GM12865 (cell line): ENCODE data around the gene MEGF11.

Experiments used
- DNase-seq: peaks from one replicate; pipeline ENCODE4 v3.0.0; 2010; ENCODE audit warnings: low read depth
- H3K4me3 ChIP-seq: 2 replicates; pipeline ENCODE4 v1.5.1; 2011; ENCODE audit warnings: mild to moderate bottlenecking, low read depth, low read length, control low read depth
- TF ChIP-seq, protein P1 (sequence below): IDR thresholded peaks from 2 replicates; pipeline ENCODE4 v1.5.1; 2011; ENCODE audit warnings: low read length, control low read depth, low read depth, inconsistent platforms; ENCODE audit not compliant: insufficient read depth; ENCODE audit errors: missing control alignments

Gene MEGF11

GRCh38 chr15:65913631-65914199 lies 339.8 kb downstream of the MEGF11 start:
- no peak overlapping the region for H3K4me3 ChIP-seq
- DNase-seq: no peak
- TF ChIP-seq, protein P1, sequence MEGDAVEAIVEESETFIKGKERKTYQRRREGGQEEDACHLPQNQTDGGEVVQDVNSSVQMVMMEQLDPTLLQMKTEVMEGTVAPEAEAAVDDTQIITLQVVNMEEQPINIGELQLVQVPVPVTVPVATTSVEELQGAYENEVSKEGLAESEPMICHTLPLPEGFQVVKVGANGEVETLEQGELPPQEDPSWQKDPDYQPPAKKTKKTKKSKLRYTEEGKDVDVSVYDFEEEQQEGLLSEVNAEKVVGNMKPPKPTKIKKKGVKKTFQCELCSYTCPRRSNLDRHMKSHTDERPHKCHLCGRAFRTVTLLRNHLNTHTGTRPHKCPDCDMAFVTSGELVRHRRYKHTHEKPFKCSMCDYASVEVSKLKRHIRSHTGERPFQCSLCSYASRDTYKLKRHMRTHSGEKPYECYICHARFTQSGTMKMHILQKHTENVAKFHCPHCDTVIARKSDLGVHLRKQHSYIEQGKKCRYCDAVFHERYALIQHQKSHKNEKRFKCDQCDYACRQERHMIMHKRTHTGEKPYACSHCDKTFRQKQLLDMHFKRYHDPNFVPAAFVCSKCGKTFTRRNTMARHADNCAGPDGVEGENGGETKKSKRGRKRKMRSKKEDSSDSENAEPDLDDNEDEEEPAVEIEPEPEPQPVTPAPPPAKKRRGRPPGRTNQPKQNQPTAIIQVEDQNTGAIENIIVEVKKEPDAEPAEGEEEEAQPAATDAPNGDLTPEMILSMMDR: no peak

GRCh38 chr15:65912235-65912634 lies 341.3 kb downstream of the MEGF11 start:
- no peak for DNase-seq
- TF ChIP-seq, protein P1: no peak
- no peak overlapping the region for H3K4me3 ChIP-seq

GRCh38 chr15:65910341-65910740 lies 343.2 kb downstream of the MEGF11 start:
- no peak for DNase-seq
- TF ChIP-seq, protein P1: no peak
- H3K4me3 ChIP-seq: no peak overlapping the region

- DNase-seq: no peak
- H3K4me3 ChIP-seq: no peak overlapping the region
- TF ChIP-seq, protein P1: no peak
These were observed 343.7 kb downstream of the MEGF11 start for GRCh38 chr15:65909831-65910230.

GRCh38 chr15:65908876-65909275 lies 344.7 kb downstream of the MEGF11 start:
- H3K4me3 ChIP-seq: no peak overlapping the region
- TF ChIP-seq, protein P1: no peak
- DNase-seq: no peak

DNA sequence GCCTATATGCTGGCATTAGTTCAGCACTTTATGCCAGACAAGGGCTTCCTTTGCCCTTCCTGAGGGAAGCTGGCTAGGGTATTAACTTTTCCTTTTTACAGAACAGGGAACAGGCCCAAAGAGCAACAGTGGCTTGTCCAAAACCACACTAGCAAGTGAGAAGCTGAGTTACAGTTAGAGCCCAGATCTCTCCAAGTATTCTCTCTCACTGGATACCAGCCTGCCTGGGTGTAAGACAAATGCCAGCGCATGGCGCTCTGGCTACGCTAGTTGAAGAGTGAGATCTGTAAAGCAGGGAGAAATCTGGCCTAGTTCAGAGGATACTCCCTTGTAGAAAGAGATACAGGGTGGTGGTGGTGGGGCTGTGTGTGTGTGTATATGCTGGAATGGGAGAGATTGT lies 345.9 kb downstream of the MEGF11 start:
- DNase-seq: no peak
- no peak overlapping the region for H3K4me3 ChIP-seq
- TF ChIP-seq, protein P1: no peak

DNA sequence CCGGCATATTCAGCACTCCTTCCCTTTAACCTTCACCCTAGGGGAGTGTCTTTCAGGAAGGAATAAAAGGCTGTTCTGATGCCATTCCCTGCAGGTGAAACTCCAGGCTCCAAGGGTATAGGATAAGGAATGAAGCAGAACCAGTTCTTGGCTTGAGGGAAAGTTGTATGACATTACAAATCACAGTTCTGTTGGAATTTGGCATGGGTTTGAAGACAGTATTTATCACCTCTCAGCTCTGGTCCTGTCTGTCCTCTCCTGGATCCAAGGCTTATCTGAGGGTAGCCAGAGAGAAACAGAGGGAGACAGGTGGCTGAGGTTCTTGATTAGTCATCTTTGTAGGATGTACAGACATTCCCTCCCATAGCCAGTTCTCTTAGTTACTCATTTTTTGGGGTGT lies 347.2 kb downstream of the MEGF11 start:
- DNase-seq: no peak
- TF ChIP-seq, protein P1: no peak
- H3K4me3 ChIP-seq: no peak overlapping the region
